ENCODE measurements around the gene OXA1L.
"Not testable (repeated sequence)": the region's sequence is repeated elsewhere in the genome, so short reads cannot be mapped to it uniquely, and the experiment has no call there.

The OXA1L gene

DNA sequence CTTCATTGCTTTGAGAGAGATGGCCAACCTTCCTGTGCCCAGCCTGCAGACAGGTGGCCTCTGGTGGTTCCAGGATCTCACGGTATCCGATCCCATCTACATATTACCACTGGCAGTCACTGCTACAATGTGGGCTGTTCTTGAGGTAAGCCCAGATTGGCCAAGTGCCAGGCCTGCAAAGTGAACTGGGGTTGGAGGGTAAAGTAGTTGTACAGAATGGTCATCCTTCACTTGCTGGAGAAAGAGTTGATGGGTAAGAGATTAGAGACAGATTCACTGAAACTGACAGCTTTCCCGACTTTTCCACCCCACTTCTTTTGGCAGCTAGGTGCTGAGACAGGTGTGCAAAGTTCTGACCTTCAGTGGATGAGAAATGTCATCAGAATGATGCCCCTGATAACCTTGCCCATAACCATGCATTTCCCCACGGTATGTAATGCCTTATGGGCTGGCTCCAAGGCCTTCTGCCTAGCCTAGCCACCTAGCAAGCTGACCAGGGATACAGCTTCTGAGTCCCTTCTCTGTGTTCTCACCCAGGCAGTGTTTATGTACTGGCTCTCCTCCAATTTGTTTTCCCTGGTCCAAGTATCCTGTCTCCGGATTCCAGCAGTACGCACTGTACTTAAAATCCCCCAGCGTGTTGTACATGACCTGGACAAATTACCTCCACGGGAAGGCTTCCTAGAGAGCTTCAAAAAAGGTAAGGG lies 4.1 kb downstream of the OXA1L start:
- DNase-seq = no peak

DNA sequence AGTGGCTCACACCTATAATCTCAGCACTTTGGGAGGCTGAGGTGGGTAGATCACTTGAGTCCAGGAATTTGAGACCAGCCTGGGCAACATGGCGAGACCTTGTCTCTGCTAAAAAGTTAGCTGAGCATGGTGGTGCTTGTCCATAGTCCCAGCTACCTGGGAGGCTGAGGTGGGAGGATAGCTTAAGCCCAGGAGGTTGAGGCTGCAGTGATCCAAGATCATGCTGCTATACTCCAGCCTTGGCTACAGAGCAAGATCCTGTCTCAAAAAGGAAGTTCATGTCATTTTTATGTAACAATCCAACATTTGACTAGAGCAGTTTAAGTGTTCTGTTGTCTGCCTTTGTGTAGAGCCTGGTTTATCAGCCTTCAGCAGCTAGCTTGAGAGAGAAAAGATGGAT lies 6.2 kb downstream of the OXA1L start:
- no peak for DNase-seq

- no peak for DNase-seq
Measured at GRCh38 chr14:22773162-22774010, 6.9 kb downstream of the OXA1L start.

DNA sequence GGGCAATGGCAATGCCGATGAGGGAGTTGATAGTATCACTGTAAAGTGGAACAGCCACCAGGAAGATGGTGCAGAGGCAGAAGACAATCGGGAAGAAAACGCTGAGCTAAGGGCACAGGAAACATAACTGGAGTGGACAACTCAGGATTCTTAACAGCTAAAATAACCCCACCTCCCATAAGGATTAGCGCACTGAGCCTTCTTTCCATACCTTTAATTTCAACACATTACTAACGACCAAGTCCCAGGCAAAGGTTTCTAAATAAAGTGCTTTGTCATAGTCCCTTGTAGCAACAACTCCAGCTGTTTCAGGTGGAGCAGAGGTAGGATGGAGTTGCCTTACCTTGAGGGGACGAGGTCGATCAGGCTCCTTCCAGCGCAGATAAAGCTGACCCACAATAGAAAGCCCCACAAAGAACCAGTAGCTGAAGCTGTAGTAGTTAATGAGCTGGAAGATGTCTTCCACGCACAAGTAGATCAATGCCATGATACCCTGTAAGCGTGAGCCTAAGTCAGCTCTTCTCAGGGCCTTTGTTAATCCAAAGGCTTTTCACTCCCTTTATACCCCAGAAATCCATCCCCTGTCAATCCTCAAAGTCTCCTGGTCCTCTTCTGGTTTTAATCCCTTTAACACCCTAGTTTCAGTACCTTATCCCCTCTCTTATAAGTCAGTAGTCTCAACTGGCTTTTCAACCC lies 7.7 kb downstream of the OXA1L start:
- DNase-seq = no peak

GRCh38 chr14:22776215-22776614 lies 9.7 kb downstream of the OXA1L start:
- DNase-seq = no peak

- DNase-seq = not testable (repeated sequence)
Measured at GRCh38 chr14:22776849-22777248, 10.4 kb downstream of the OXA1L start.

DNA sequence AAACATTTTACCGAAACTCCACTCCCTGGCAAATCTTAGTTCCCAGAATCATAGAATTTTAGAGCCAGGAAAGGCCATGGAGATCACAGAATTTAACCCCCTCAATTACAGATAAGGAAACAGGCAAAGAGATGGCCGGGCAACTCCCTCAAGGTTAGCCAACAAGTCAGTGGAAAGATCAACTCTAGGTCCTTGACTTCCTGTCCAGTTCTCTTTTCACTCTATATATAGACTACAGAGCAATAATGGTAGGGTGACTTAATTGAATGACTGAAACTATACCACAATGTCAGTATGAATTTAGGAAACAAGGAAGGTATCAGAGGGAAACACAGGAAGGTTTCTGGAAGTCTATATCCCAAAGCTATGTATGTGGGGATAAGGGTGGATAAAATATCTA lies 11.6 kb downstream of the OXA1L start:
- no peak for DNase-seq

DNA sequence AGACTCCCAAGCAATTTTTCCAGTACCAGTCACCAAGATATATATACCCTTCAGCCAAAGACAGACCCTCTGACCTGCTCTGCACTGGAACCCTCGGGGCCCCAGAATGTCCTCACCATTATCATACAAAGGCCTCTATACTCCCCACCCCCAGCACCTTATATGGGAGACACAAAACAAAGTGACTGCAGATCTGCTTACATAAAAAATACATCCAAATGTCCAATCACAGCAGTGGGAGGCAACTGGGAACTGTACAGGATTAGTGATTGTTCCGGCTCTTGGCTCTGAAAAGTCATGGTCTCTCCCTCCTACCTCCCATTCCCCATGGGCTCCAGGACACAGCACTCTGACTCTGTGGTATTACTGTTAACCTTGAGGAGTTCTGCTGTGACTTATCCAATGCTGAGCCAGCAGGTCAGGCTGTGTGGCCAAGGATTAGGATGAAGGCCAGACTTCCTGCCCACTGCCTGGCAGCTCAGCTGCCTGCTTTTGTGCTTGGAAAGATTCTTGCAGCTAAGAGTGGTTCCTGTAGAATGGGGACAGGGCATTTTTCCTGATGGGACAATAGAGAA lies 13.7 kb downstream of the OXA1L start:
- DNase-seq = no peak

- DNase-seq = no peak
Measured at GRCh38 chr14:22780941-22781300, 14.4 kb downstream of the OXA1L start.

- DNase-seq = no peak
Measured at GRCh38 chr14:22781301-22781991, 15.0 kb downstream of the OXA1L start.

DNA sequence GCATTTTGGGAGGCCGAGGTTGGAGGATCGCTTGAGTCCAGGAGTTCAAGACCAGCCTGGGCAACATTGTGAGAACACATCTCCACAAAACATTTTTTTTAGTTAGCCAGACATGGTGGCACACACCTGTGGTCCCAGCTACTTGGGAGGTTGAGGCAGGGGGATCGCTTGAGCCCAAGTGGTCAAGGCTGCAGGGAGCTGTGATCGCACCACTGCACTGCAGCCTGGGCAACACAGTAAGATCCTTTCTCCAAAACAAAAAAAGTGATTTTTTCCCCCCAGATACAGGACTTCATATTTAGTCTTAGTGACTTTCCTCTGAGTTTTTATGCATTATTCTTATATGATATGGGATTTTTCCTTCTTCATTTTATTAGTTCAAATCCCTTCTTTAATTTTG lies 20.2 kb downstream of the OXA1L start:
- DNase-seq = no peak

GRCh38 chr14:22791301-22791700 lies 24.8 kb downstream of the OXA1L start:
- DNase-seq = no peak

GRCh38 chr14:22792158-22792557 lies 25.7 kb downstream of the OXA1L start:
- no peak for DNase-seq

- DNase-seq = not testable (repeated sequence)
Measured at GRCh38 chr14:22793550-22793949, 27.1 kb downstream of the OXA1L start.

DNA sequence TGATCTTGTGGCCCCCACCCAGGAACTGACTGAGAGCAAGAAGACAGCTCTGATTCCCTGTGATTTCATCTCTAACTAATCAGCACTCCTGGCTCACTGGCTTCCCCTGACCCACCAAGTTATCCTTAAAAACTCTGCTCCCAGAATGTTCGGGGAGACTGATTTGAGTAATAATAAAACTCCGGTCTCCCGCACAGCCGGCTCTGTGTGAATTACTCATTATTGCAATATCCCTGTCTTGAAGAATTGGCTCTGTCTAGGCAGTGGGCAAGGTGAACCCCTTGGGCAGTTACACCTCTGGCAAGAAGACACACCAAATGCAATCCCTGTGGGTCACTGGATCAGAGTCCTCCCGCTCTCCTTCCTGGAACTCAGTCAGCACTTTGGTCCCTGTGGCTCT lies 27.5 kb downstream of the OXA1L start:
- DNase-seq = no peak

DNA sequence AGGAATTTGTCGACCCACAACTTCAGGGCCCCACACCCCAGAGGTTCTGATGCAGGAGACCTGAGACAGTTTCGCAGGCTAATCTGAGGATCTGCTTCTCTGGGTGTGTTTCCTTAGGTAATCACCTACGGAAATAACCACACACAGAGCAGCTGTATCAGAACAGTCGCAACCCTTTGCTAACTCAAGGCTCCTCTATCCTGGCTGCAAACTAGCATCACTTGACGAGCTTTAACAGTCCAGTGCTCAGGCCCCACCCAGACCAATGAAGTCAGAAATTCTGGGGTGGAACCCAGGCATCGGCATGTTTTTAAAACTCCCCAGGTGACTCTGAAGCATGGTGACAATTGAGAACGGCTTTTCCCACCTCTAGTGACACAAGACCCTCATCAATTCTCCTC lies 28.1 kb downstream of the OXA1L start:
- DNase-seq = no peak

- DNase-seq = no peak
Measured at GRCh38 chr14:22796087-22796707, 29.7 kb downstream of the OXA1L start.

DNA sequence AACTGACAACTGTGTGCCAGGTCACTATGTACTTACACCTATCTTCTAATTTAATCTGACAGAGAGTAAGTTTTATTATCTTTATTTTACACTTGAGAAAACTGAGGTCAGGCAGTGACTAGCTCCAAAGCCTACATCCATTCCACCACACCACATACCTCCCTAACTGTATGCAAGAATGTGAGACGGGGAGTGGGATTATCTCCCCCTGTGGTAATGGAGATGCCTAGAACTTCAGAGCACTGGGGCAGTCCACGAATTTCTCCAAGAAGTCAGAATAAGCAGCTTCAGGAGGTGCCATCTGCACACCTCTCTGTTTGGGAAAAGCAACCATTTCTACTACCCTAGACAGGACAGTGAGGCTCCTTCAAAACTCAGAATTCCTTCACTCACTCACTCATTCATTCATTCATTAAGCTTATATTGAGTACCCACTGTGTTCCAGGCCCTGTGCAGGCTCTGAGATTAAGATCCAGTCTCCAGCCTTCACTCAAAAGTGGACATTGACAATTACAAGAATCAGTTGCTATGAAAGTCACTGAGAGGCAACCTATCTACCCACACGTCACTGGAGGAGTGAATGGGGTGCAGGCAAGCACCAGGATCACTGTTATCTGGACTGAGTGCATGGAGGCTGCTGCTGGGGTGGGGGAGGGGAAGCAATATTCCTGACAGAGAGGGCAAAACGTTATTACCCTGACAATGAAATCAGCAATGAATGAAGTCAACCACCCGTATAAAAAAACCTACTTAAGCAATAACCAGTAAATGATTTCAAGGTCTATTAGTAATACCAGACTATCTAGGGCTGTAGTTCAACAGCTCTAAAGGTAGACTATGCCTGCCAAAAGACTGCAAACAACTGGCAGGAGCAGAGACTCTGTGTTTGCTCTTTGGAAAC lies 30.8 kb downstream of the OXA1L start:
- no peak for DNase-seq

GRCh38 chr14:22798528-22798927 lies 32.0 kb downstream of the OXA1L start:
- DNase-seq = no peak

DNA sequence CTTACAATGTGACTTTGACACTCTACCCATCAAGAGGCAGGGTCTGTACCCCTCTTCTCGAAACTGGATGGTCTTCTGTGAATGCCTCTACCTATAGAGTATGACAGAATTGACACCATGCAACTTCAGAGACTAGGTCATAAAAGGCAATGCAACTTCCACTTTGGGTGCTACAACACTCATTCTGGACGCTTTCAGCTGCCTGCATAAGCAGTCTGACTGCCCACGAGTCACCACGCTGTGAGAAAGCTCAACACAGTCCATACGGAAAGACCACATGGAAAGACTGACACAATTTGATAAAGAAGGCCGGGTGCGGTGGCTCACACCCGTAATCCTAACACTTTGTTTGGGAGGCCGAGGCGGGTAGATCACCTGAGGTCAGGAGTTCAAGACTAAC lies 33.9 kb downstream of the OXA1L start:
- DNase-seq = no peak

GRCh38 chr14:22801716-22802115 lies 35.2 kb downstream of the OXA1L start:
- no peak for DNase-seq

Measured in NCI-H1105 treated with DMSO at 0.1 percent for 48 hours (cell line).